CD4-positive, alpha-beta T cell (primary cell): ENCODE results near the gene TEX2. TPM values are rescaled to one million over a fixed set of nuclear protein-coding genes. Genes with fewer than 3 reads are reported as not detected.

Source experiments
- total RNA-seq, 174 experiments: library from RNA in 2 of 174; stranded (reverse) in 2 of 174; gene quantifications; one replicate each; pipeline ENCODE4 v1.2.3 and lab custom pipeline; 2021 to 2026

TEX2 gene
- total RNA-seq, 2 experiments from 2014 or later: 8.6 to 8.9 TPM

Other genes starting within 250 kb of the TEX2 start
- 10 to 100 TPM; 50.6 to 54.7 TPM for gene ICAM2, start 242.6 kb downstream of the TEX2 start, total RNA-seq
- gene ERN1, start 133.1 kb downstream of the TEX2 start, total RNA-seq: 10 to 100 TPM; 62.7 to 67.8 TPM
- gene PECAM1, start 127.6 kb upstream of the TEX2 start, total RNA-seq: 10 to 100 TPM; 20.6 to 20.8 TPM
- under 1 TPM in 1 of 2 experiments, not detected in 1; 0.30 TPM for gene MILR1, start 185.9 kb upstream of the TEX2 start, total RNA-seq
- 10 to 100 TPM; 32.8 to 34.1 TPM for gene POLG2, start 233.8 kb upstream of the TEX2 start, total RNA-seq
- 1,000 to 10,000 TPM; 2,388 to 2,534 TPM for gene DDX5, start 243.0 kb upstream of the TEX2 start, total RNA-seq
- gene CEP95, start 243.7 kb upstream of the TEX2 start, total RNA-seq: 100 to 1,000 TPM; 256 to 269 TPM